BJ (cell line): ENCODE measurements around the gene CELSR2. TPM values are rescaled to one million over a fixed set of nuclear protein-coding genes. Genes with fewer than 3 reads are reported as not detected.

Experiments used
- CTCF ChIA-PET: fragments of 350-600 bp; formaldehyde crosslinking; extraction: SDS; loops from one replicate; lab custom pipeline; 2021; ENCODE audit warnings: antibody characterized with exemption, inconsistent platforms; lab: Yijun Ruan, JAX
- POLR2A ChIA-PET: fragments of 300-600 bp; sonication (Branson Sonifier 250); formaldehyde crosslinking; extraction: SDS; loops from one replicate; lab custom pipeline; 2021; ENCODE audit warnings: antibody characterized with exemption; lab: Charles Lee
- DNase-seq: peaks from one replicate; pipeline ENCODE4 v3.0.0-alpha.2; 2011; ENCODE audit warnings: low read depth
- H3K27me3 ChIP-seq: 2 replicates; pipeline ENCODE4 v1.6.0; 2011; ENCODE audit warnings: low read length; ENCODE audit not compliant: control insufficient read depth, insufficient read depth
- H3K36me3 ChIP-seq: 2 replicates; pipeline ENCODE4 v1.5.1; 2011; ENCODE audit warnings: low read length; ENCODE audit not compliant: control insufficient read depth, insufficient read depth
- H3K4me3 ChIP-seq: 2 replicates; pipeline ENCODE4 v1.5.1; 2011; ENCODE audit warnings: low read depth, mild to moderate bottlenecking, control low read depth, low read length
- CTCF ChIP-seq: IDR thresholded peaks from 2 replicates; pipeline ENCODE4 v1.5.1; 2011; ENCODE audit warnings: low read depth, mild to moderate bottlenecking, control low read depth, inconsistent platforms, low read length, moderate library complexity; ENCODE audit not compliant: insufficient read depth
- polyA plus RNA-seq: library from polyadenylated mRNA; depleted of rRNA; stranded (reverse); fragments of >200 nt; gene quantifications from 2 replicates; pipeline ENCODE4 v1.2.3, GENCODE V29; 2011

Gene CELSR2
- polyA plus RNA-seq, 1 experiment: 0.98 TPM

DNA sequence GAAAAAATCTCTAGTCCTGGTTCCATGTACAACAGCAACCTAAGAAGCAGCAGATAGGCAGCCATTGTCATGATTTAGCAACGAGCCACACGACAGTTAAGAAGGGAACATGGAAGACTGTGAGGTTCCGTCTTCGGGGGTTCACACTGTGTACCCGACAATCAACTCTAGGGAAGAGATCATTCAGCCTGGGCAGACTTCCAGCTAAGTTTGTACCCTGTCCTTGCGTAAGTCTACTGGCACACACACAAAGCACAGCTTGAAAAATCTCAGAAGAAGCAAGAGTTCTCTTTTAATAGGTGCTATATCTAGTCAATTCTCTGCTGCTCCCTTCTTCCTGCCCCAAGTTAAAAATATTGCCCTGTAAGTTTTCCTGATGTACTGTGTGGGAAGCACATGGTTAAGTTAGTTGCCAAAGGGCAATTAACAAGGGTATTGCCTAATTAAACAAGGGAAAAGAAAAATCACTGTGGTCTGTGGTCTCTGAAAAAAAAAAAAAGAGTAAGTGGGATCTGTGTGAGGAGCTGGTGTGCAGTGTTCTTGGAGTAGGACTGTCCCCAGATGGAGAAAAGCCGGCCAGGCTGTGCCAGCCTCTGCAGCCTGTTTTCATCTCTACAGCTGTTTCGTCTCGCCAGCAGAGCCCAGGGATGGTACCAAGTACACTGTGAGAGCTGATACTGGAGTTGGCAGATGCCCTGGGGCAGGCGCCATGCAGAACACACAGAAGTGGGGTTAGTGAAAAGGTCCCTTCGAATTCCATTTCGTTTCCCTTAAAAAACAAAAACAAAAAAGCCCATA lies 63.8 kb downstream of the CELSR2 start:
- Histone ChIP-seq H3K36me3 (peaks cover 3% of the 10 kb centered on the region), H3K27me3 (no peaks in the 10 kb centered on the region), H3K4me3 (no peak overlapping the region)
- CTCF ChIA-PET: interaction anchor here (0.7 to 1.4 kb wide), 3 partner anchors 9 to 108 kb away, joined by 3 to 7 read pairs (median 3); no protein-coding TSS in a partner anchor
- no peak for TF ChIP-seq CTCF
- POLR2A ChIA-PET: no interaction called here
- DNase-seq: no peak

DNA sequence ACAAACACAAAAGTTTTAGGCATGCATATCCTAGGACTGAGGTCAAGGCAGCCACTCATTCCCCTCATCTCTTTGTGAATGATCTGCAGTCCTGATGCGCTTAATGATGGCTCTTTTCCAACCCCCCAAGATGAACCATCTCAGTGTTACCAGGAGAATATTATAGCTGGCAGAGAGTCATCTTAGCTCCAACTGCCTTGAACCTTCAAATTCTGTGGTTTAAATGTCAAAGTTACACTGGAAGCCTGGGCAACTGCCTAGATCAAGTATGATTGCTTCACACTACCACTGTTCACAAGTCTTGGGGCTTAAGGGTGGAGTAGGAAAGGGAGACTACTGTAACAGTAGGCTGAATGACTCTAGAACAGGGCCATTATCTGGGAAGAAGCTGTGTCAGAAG lies 65.5 kb downstream of the CELSR2 start:
- Histone ChIP-seq H3K36me3 (peaks cover 3% of the 10 kb centered on the region), H3K27me3 (no peaks in the 10 kb centered on the region), H3K4me3 (no peak overlapping the region)
- TF ChIP-seq CTCF: no peak
- CTCF ChIA-PET: interaction anchor here (0.6 kb wide), 1 partner anchor 36 kb away, joined by 4 read pairs; no protein-coding TSS in a partner anchor
- DNase-seq: no peak
- POLR2A ChIA-PET: no interaction called here

DNA sequence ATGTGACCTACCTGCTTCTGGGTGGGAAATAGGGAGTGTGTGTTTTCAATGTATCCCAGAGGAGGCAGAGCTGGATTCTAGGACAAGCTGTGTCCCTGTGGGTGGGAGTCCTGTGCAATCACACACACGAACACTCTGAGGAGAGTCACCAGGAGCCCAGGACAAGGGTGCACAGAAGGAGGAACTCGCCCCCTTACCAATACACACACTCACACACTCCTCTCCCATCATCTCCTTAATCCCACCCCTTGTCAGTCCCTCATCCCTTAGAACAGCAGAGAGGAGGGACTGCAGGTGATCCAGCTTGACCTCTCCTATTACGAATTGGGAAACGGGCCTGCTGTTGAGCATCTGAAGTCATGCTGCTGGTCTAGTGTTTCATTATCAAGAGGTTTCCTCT lies 65.9 kb downstream of the CELSR2 start:
- TF ChIP-seq CTCF: no peak
- CTCF ChIA-PET: interaction anchor here (0.6 to 1.1 kb wide), 4 partner anchors 8 to 217 kb away, joined by 3 to 5 read pairs (median 4); partner anchors contain the start of gene MYBPHL
- no peak for DNase-seq
- POLR2A ChIA-PET: no interaction called here
- H3K4me3 ChIP-seq: no peak overlapping the region
- H3K36me3 ChIP-seq: peaks cover 4% of the 10 kb centered on the region
- no peaks in the 10 kb centered on the region for H3K27me3 ChIP-seq

DNA sequence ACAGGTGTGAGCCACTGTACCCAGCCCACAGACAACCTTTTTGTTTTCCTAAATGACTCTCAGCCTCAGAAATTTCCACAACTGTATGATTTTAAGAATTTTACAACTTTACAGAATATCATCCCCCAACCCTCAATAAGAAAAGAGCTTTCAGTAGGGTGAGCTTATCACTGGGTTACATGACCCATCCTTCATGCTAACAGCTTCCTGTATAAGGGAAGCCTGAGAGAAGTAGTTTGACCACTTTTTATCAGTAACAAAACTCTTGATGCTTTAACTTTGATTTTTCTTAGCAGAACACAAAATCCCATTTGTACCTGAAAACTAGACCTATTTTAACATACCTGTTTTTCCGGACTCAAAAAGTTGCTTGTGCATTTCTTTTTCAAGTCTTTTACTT lies 67.2 kb downstream of the CELSR2 start:
- Histone ChIP-seq H3K27me3 (no peaks in the 10 kb centered on the region), H3K36me3 (peaks cover 7% of the 10 kb centered on the region), H3K4me3 (no peak overlapping the region)
- TF ChIP-seq CTCF: no peak
- CTCF ChIA-PET: interaction anchor here (1.1 kb wide), 1 partner anchor 10 kb away, joined by 5 read pairs; the partner anchor contains the start of gene MYBPHL
- no peak for DNase-seq
- POLR2A ChIA-PET: no interaction called here

DNA sequence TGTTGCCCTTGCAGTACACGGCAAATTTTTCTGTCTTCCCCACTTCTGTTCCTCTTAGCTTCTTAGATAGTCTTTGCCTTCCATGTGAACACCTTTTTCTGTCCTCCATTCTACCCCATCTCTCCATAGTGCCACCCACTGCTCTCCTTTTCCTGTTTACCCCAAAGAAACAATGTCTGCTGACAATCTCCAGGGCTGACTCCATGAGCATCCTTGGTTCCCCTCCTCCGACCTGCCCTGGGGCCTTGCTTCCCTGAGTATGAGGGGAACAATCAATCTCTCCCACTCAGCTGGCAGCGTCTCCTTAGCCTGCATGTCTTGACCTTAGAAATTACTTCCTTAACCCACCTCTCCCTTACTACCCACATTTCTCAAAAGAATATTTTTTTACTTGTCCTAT lies 69.8 kb downstream of the CELSR2 start:
- POLR2A ChIA-PET: no interaction called here
- Histone ChIP-seq H3K36me3 (peaks cover 10% of the 10 kb centered on the region), H3K4me3 (no peak overlapping the region), H3K27me3 (no peaks in the 10 kb centered on the region)
- DNase-seq: no peak
- CTCF ChIA-PET: no interaction called here
- TF ChIP-seq CTCF: no peak
